ENCODE results near the gene FRAT1.
A peak's percentile ranks its signal among the peaks of the same experiment; 100 is the strongest.

The FRAT1 gene

DNA sequence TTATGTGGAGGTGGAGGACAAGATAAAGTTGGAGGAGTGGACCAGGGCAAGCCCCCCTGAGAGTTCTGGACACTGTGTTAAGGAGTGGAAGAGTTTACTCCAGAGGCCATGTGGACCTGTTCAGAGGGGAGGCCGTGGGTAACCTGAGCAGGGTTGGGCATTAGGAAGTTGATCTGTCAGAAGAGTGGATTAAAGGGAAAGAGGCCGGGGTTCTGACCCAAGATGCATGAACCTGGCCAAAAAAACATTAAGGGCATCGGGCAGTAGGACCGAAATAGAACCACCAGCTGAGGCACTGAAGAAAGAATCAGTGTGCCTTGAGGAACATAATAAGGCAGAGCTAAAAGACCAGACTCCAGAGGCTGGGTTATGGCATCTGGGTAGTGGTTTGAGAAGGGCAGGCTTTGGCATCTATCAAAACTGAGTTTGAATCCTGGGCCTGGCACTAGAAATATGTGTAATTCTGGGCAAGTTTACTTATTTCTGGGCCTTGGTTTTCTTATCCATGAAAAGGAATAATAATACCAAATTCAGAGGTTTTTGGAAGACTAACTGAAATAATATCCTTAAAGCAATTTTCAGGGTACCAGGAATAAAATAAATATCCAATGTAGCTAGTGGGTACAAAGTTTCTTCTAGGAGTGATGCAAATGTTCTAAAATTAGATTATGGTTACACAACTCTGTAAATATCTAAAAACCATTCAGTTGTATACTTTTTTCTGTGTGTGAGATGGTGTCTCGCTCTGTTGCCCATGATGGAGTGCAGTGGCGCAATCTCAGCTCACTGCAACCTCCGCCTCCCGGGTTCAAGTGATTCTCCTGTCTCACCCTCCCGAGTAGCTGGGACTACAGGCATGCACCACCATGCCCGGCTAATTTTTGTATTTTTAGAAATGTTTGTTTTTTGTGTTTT, 10.9 kb upstream of the FRAT1 start:
- Histone ChIP-seq H2AFZ (ENCODE audit: low read length, unreplicated experiment) (no peak overlapping the region), H3K27me3 (ENCODE audit: insufficient read depth, low read length) (no peaks in the 10 kb centered on the region), H3K36me3 (ENCODE audit: insufficient read depth, low read length) (no peaks in the 10 kb centered on the region), H3K79me2 (ENCODE audit: control insufficient read depth, insufficient read depth, low read length, unreplicated experiment) (no peaks in the 10 kb centered on the region), H3K4me1 (ENCODE audit: control insufficient read depth, insufficient read depth, low read length, unreplicated experiment) (no peaks in the 10 kb centered on the region), H3K27ac (ENCODE audit: low read depth, low read length) (no peak overlapping the region), H3K4me3 (ENCODE audit: low read depth, low read length) (no peak overlapping the region)

DNA sequence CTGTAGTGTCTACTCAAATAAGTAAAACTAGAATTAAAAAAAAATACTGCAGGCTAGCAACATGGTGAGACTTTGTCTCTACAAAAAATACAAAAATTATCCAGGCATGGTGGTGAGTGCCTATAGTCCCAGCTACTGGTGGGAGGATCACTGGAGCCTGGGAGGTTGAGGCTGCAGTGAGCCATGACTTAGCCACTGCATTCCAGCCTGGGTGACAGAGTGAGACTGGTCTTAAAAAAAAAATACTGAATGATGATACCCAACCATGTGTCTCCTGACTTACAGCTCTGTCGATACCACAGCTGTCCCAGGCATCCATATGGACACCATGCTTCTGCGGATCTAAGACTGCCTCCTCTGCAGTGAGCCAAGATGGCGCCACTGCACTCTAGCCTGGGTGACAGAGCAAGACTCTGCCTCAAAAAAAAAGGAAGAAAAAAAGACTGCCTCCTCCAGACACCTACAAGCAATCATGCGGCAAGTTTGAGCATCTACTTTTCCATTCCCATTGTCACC, 7.9 kb upstream of the FRAT1 start:
- Histone ChIP-seq H3K79me2 (ENCODE audit: control insufficient read depth, insufficient read depth, low read length, unreplicated experiment) (no peaks in the 10 kb centered on the region), H3K4me1 (ENCODE audit: control insufficient read depth, insufficient read depth, low read length, unreplicated experiment) (no peaks in the 10 kb centered on the region), H2AFZ (ENCODE audit: low read length, unreplicated experiment) (no peak overlapping the region), H3K27ac (ENCODE audit: low read depth, low read length) (no peak overlapping the region), H3K27me3 (ENCODE audit: insufficient read depth, low read length) (no peaks in the 10 kb centered on the region), H3K36me3 (ENCODE audit: insufficient read depth, low read length) (no peaks in the 10 kb centered on the region), H3K4me3 (ENCODE audit: low read depth, low read length) (no peak overlapping the region)

DNA sequence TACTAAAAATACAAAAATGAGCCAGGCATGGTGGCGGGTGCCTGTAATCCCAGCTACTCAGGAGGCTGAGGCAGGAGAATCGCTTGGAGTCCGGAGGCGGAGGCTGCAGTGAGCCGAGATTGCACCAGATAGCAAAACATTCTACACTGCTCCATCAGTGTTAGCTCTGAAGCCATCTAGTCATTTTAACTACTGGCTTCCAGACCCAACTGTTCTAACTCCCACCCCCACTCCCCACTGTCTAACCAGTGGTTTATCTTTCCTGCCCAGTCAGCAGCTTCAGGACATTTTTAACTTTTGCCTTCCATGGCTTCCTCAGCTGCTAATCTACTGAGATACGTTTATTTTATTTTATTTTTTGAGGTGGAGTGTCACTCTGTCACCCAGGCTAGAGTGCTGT, 6.2 kb upstream of the FRAT1 start:
- Histone ChIP-seq H3K4me1 (ENCODE audit: control insufficient read depth, insufficient read depth, low read length, unreplicated experiment) (no peaks in the 10 kb centered on the region), H3K36me3 (ENCODE audit: insufficient read depth, low read length) (no peaks in the 10 kb centered on the region), H3K79me2 (ENCODE audit: control insufficient read depth, insufficient read depth, low read length, unreplicated experiment) (no peaks in the 10 kb centered on the region), H3K4me3 (ENCODE audit: low read depth, low read length) (no peak overlapping the region), H2AFZ (ENCODE audit: low read length, unreplicated experiment) (no peak overlapping the region), H3K27ac (ENCODE audit: low read depth, low read length) (no peak overlapping the region), H3K27me3 (ENCODE audit: insufficient read depth, low read length) (no peaks in the 10 kb centered on the region)

DNA sequence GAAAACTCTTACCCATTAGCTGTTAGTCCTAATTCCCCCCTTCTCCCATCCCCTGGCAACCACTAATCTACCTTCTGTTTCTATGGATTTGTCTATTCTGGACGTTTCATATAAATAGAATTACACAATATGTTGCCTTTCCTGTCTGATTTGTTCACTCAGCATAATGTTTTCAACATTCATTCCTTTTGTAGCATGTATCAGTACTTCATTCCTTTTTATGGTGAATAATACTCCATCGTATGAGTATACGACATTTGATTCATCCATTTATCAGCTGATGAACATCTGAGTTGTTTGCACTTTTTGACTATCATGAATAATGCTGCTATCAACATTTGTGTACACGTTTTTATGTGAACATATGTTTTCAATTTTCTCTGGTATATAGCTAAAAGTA, 4.4 kb upstream of the FRAT1 start:
- Histone ChIP-seq H3K27ac (ENCODE audit: low read depth, low read length) (no peak overlapping the region), H3K79me2 (ENCODE audit: control insufficient read depth, insufficient read depth, low read length, unreplicated experiment) (no peaks in the 10 kb centered on the region), H3K4me1 (ENCODE audit: control insufficient read depth, insufficient read depth, low read length, unreplicated experiment) (no peaks in the 10 kb centered on the region), H3K4me3 (ENCODE audit: low read depth, low read length) (no peak overlapping the region), H3K27me3 (ENCODE audit: insufficient read depth, low read length) (no peaks in the 10 kb centered on the region), H3K36me3 (ENCODE audit: insufficient read depth, low read length) (no peaks in the 10 kb centered on the region), H2AFZ (ENCODE audit: low read length, unreplicated experiment) (peak overlapping the region; percentile 50)

DNA sequence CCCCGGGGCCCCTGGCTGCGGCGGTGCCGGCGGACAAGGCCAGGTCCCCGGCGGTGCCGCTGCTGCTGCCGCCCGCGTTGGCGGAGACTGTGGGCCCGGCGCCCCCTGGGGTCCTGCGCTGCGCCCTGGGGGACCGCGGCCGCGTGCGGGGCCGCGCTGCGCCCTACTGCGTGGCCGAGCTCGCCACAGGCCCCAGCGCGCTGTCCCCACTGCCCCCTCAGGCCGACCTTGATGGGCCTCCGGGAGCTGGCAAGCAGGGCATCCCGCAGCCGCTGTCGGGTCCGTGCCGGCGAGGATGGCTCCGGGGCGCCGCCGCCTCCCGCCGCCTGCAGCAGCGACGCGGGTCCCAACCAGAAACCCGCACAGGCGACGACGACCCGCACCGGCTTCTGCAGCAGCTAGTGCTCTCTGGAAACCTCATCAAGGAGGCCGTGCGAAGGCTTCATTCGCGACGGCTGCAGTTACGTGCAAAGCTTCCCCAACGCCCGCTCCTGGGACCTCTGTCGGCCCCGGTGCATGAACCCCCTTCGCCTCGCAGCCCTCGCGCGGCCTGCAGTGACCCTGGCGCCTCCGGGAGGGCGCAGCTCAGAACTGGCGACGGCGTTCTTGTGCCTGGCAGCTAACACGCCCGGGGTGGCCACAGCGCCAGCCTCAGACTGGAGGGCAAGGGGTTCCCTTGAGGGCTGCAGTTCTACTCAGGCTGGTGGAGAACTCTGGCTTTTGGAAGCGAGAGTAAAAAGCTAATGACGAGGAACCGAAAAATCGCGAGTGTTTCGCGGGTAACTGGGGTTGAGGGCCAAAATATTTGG, 804 bp downstream of the FRAT1 start:
- Histone ChIP-seq H3K27ac (ENCODE audit: low read depth, low read length) (no peak overlapping the region), H3K27me3 (ENCODE audit: insufficient read depth, low read length) (peaks cover 26% of the 10 kb centered on the region), H3K4me3 (ENCODE audit: low read depth, low read length) (peak overlapping the region; percentile 85), H2AFZ (ENCODE audit: low read length, unreplicated experiment) (peak overlapping the region; percentile 98), H3K79me2 (ENCODE audit: control insufficient read depth, insufficient read depth, low read length, unreplicated experiment) (no peaks in the 10 kb centered on the region), H3K4me1 (ENCODE audit: control insufficient read depth, insufficient read depth, low read length, unreplicated experiment) (peaks cover 4% of the 10 kb centered on the region), H3K36me3 (ENCODE audit: insufficient read depth, low read length) (no peaks in the 10 kb centered on the region)

DNA sequence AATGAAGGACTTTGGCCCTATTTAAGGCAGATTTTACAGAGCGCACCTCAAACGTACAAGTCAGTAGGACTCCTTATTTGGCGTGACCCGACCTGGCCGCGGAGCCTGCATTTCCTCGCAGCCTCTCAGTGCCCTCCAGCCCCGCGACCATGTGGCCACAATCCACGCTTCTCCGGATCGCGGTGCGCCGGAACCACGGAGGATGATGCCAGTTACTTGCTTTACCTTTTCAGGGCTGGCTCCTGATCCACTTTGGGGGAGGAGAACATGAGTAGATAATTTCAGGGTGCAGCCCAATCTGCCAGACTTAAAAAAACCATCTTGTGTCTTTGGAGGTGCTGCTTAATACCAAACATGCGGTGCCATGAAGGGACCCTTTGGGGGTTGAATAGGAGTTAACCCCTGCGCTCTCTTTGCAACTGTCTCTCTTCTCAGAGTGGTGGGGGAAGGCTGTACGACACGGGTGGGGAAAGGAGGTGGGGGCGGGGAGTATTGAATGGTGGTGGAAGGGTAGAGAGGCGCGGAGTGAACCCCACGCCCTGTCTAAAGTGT, 1.5 kb downstream of the FRAT1 start:
- H2AFZ ChIP-seq (ENCODE audit: low read length, unreplicated experiment) = peak overlapping the region; percentile 98
- no peaks in the 10 kb centered on the region for H3K36me3 ChIP-seq (ENCODE audit: insufficient read depth, low read length)
- no peaks in the 10 kb centered on the region for H3K79me2 ChIP-seq (ENCODE audit: control insufficient read depth, insufficient read depth, low read length, unreplicated experiment)
- no peak overlapping the region for H3K27ac ChIP-seq (ENCODE audit: low read depth, low read length)
- peaks cover 26% of the 10 kb centered on the region for H3K27me3 ChIP-seq (ENCODE audit: insufficient read depth, low read length)
- peaks cover 4% of the 10 kb centered on the region for H3K4me1 ChIP-seq (ENCODE audit: control insufficient read depth, insufficient read depth, low read length, unreplicated experiment)
- H3K4me3 ChIP-seq (ENCODE audit: low read depth, low read length) = peak overlapping the region; percentile 85

GRCh38 chr10:97321032-97321803, 2.1 kb downstream of the FRAT1 start:
- Histone ChIP-seq H3K27ac (ENCODE audit: low read depth, low read length) (no peak overlapping the region), H2AFZ (ENCODE audit: low read length, unreplicated experiment) (no peak overlapping the region)

GRCh38 chr10:97321804-97322190, 2.7 kb downstream of the FRAT1 start:
- Histone ChIP-seq H3K27me3 (ENCODE audit: insufficient read depth, low read length) (peaks cover 26% of the 10 kb centered on the region), H3K4me3 (ENCODE audit: low read depth, low read length) (no peak overlapping the region), H3K27ac (ENCODE audit: low read depth, low read length) (no peak overlapping the region), H3K36me3 (ENCODE audit: insufficient read depth, low read length) (no peaks in the 10 kb centered on the region), H3K79me2 (ENCODE audit: control insufficient read depth, insufficient read depth, low read length, unreplicated experiment) (no peaks in the 10 kb centered on the region), H3K4me1 (ENCODE audit: control insufficient read depth, insufficient read depth, low read length, unreplicated experiment) (peaks cover 4% of the 10 kb centered on the region), H2AFZ (ENCODE audit: low read length, unreplicated experiment) (no peak overlapping the region)

More at GRCh38 chr10:97321032-97321803, 2.1 kb downstream of the FRAT1 start:
- Histone ChIP-seq H3K4me3 (ENCODE audit: low read depth, low read length) (peak overlapping the region; percentile 85; the same call in 1 of the 2 replicates), H3K27me3 (ENCODE audit: insufficient read depth, low read length) (peaks cover 26% of the 10 kb centered on the region), H3K4me1 (ENCODE audit: control insufficient read depth, insufficient read depth, low read length, unreplicated experiment) (peaks cover 4% of the 10 kb centered on the region), H3K36me3 (ENCODE audit: insufficient read depth, low read length) (no peaks in the 10 kb centered on the region), H3K79me2 (ENCODE audit: control insufficient read depth, insufficient read depth, low read length, unreplicated experiment) (no peaks in the 10 kb centered on the region)

DNA sequence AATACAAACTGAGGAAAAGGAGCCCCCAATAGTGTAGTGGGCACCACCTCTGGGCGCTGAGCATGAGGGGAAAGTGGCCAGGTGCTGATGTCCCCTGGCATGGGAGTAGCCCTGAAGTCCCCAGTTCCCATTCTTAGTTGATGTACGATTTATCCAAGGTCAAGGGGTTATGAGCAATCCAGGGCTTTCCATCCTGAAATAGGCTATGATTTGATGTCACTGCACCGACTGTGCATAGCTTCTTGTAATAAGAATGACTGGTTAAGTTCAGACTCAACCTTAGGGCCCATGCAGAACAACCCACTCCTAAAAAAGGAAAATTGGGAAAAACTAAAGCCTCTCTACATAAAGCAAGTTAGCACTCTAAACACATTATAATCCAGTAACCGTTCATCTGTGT, 4.4 kb downstream of the FRAT1 start:
- no peaks in the 10 kb centered on the region for H3K36me3 ChIP-seq (ENCODE audit: insufficient read depth, low read length)
- peaks cover 4% of the 10 kb centered on the region for H3K4me1 ChIP-seq (ENCODE audit: control insufficient read depth, insufficient read depth, low read length, unreplicated experiment)
- no peak overlapping the region for H2AFZ ChIP-seq (ENCODE audit: low read length, unreplicated experiment)
- H3K79me2 ChIP-seq (ENCODE audit: control insufficient read depth, insufficient read depth, low read length, unreplicated experiment) = no peaks in the 10 kb centered on the region
- H3K27ac ChIP-seq (ENCODE audit: low read depth, low read length) = no peak overlapping the region
- no peak overlapping the region for H3K4me3 ChIP-seq (ENCODE audit: low read depth, low read length)
- H3K27me3 ChIP-seq (ENCODE audit: insufficient read depth, low read length) = peaks cover 26% of the 10 kb centered on the region

DNA sequence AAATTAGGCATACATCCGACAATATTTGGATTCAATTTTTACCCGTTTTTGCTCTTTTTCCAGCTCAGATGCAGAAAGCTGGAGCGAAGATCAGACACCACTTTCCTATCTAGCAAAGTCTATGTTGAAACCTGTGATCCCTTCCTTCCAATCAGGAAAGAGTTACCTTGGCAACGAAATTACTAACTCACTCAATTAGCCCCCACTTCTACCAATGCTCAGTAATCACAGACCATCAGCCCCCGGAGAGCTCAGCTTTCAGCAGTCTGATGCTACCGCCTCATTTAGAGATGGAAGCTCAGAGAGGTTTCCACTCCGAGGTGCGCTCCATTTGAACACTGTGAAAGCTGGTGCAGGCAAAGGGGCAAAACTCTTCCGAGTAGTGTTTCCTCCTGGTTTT, 6.7 kb downstream of the FRAT1 start:
- Histone ChIP-seq H2AFZ (ENCODE audit: low read length, unreplicated experiment) (no peak overlapping the region), H3K4me1 (ENCODE audit: control insufficient read depth, insufficient read depth, low read length, unreplicated experiment) (no peaks in the 10 kb centered on the region), H3K36me3 (ENCODE audit: insufficient read depth, low read length) (no peaks in the 10 kb centered on the region), H3K4me3 (ENCODE audit: low read depth, low read length) (no peak overlapping the region), H3K27ac (ENCODE audit: low read depth, low read length) (no peak overlapping the region), H3K79me2 (ENCODE audit: control insufficient read depth, insufficient read depth, low read length, unreplicated experiment) (no peaks in the 10 kb centered on the region), H3K27me3 (ENCODE audit: insufficient read depth, low read length) (peaks cover 16% of the 10 kb centered on the region)
